ENCODE results near the gene ARPC5.
"Not testable (repeated sequence)": the region's sequence is repeated elsewhere in the genome, so short reads cannot be mapped to it uniquely, and the experiment has no call there.

Gene ARPC5

DNA sequence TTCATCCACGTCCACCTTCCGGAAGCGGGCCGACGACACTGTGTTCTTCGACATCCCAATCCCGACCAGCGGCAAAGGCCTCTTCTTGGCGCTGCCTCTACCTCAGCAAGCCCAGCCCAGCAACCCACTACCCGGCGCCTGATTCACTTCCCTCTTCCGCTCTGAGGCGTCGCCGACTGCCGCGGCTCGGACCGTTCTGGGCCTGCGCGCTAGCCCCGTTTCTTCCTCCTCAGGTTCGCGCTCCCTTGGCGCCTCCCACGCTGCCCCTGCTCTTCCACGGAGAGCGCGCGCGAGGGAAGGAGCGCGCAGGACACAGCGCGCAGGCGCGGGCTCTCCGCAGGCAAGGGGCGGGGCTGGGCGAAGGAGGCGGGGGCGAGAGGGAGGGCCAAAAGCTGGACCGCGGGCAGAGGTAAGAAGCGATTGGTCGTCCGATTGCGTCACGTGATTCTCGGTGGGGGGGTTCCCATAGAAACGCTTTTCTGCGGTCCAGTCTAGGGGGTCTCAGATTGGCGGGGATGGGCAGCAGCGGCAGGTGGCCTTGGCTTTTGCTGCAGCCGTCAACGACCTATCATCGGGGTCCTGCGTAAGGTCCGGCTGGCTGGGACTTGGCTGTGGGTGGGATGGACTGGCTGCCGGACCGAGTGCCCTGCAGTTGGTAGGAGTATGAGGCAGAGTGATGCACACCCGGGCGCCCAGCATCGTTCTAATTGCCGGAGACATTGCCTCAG is at the start of gene ARPC5:
Gene ARPC5, minus strand, starts transcription at position 178 of the 728 bp plus-strand sequence. Its CDS starts 124 bp downstream, at position 54.
- DNase-seq (ENCODE audit: low spot score): peak; percentile 98

DNA sequence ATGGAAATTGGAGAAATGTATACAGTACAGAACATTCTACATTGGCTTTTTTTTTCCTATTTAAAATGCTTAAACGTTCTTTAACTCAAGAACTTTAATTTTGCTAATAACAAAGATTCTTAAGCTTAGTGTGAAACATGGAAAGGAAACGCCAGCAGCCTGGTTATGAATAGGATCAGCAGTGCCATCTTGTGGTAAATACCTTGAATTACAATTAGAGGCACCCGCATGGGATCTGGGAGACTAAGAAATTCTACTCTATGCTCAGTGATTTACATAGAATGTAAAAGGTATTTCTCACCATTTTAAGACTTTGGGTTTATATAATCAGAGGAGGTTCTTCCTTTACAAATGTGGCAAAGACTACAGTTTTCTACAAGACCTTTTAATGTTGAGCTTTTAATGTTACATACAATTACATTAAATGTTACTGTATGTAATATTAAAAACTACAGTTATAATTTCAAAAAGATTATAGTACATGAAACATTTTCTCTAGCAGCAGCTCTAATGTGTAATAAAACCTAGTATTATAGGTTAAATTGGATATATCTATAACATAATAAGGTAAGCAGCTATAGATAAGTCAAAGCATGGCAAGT is 49.6 kb upstream of the ARPC5 start:
- DNase-seq (ENCODE audit: low spot score): peak; percentile 53

DNA sequence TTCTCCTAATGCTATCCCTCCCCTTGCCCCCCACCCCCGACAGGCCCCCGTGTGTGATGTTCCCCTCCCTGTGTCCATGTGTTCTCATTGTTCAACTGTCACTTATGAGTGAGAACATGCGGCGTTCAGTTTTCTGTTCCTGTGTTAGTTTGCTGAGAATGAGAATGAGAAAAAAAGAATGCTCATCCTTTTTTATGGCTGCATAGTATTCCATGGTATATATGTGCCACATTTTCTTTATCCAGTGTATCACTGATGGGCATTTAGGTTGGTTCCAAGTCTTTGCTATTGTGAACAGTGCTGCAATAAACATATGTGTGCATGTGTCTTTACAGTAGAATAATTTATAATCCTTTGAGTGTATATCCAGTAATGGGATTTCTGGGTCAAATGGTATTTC is 43.8 kb upstream of the ARPC5 start:
- not testable (repeated sequence) for DNase-seq (ENCODE audit: low spot score)

DNA sequence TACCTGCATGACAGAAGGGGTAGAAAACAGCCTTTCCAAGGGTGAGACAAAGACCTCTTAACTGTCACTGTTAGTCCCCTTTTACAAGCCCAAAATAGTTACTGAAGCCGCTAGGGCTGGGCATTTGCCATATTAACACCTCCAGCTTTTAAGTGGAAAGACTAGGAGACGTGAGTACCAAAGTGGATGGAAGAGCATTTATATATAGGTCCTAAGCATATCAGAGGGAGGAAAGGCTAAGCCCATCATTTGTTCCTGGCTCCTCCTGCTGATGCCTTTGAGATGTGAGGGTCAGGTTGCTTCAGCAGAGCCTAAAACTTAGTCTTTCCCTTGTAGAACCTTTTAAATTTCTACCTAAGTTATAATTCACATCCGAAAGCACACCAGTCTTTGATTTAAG is 43.2 kb upstream of the ARPC5 start:
- DNase-seq (ENCODE audit: low spot score): no peak

DNA sequence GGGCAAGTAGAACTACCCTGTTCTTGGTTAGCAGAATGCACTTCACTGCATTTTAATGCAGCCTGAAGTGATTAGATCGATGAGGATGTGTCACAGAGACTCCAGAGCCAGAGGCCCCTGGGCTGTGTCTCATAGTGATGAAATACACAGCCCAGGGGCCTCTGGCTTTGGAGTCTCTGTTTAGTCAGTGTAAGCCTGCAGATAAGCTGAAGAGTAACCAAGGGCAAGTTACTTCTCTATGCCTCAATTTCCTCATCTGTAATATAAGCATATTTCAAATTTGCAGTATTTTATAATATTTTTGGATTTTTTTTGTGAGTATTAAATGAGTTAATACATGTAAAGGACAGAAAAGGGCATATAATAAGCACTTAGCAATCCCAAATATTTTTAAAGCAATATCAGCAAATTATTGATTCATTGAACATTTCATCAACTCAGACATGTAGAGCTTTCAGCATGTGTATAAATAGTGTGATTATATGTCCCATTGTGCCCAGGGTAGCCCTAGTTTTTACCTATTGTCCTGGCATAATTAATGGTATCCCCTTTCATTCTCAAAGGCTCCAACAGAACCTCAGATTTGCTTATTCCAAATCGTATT is 41.1 kb upstream of the ARPC5 start:
- no peak for DNase-seq (ENCODE audit: low spot score)

DNA sequence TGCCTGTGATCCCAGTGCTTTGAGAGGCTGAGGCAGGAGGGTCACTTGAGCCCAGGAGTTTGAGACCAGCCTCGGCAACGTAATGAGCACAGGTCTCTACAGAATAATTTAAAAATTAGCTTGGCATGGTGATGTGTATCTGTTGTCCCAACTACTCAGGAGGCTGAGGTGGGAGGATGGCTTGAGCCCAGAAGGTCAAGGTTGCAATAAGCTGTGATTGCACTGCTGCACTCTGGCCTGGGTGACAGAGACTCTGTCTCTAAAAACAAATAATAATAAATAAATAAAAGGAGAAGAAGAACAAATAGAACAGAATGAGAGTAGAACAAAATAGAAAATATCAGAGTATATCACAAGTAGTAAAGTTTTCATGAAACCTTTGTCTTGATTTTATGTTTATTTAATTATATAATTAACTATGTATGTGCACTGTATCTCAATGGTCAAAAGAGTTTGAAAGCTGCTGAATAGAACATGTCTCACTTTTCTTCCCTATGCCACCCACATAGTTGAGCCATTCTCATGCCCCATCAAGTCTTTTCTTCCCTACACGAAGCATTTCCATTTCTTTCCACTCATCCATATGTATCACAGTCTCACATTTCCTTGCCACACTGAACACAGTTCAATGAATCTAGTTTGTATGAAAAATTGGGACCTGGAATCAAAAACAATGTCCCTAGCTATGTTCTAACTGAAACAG is 40.5 kb upstream of the ARPC5 start:
- DNase-seq (ENCODE audit: low spot score): no peak

DNA sequence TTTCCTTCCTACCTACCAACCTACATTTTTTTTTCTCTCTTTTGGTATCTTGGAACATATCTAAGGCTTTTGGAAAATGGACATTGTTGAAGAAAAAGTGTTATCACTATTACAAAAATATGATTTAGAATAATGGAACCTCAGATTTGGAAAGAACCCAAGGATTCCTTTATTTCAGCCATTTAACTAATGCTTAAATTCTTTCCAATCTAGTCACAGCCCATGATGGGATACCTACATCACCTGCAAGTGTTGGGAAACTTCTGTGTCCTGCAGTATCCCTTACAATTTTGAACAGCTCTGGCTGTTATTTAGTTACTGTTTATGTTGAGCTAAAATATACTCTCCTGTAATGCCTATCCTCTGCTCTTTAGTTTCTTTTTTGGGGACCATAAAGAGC is 39.8 kb upstream of the ARPC5 start:
- no peak for DNase-seq (ENCODE audit: low spot score)

DNA sequence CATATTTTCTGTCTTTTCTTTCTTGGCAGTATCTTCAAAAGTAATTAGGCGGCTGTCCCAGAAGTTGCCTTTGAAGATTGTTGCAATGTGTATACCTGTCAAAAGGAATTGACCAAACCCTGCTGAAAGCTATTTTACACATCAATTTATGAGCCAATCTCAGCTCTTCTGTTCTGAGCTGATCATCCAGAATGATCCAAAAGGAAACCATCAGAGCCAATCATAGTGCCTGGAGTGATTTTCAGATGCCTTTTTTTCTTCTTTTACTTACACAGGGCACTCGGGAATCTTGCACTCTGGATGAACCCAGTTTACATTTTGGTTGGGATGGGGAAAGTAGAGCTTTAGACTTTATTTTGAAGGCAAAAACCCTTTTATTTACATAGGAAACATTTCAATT is 39.3 kb upstream of the ARPC5 start:
- DNase-seq (ENCODE audit: low spot score): no peak

DNA sequence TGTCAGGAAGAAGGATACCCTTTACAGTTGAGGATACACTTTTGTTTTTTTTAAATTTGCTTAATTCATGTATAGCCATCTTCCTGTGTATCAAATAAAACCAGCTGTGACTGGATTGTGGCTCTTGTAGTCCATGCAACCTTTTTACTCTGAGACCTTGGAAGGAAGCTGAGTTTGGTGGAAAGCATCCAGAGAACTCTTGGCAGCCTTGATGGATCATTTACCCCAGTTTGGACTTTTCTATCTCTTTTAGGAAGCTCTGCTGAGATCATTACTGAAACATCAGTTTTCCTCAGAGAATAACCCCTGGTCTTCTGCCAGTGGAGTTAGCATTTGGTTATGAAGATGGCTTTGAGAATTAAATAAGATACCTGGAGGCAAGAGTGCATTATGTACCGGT is 38.8 kb upstream of the ARPC5 start:
- no peak for DNase-seq (ENCODE audit: low spot score)

DNA sequence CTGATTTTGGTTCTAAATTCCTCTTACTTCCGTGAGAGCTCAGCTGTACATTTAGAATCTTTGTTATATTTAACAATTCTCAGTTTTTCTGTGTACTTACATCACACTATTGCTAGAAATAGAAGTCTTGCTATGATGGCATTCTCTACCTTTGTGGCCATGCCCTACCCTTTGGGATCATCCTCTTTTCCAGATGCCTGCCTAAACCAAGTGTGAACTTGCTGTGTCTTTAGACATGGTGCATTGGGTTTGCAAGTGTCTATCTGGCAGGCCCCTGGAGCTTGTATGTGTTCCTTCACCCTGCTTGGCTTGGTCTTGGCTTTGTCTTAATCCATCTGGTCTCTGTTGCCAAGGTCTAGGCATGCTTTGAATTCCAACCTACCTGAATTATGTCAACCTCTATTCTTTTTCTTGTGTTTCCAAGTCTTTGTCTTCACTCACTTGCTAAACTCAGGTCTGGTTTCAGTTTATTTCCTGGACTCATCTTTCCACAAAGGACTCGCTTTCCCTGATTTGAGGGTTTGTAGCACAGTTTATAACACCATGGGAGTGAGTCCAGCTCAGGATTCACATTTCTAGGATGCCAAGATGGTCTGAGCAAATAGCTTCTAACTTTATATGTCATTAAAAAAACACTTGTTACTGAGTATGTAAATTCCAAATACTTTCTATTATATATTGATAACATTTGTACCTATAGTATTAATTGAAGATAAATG is 38.2 kb upstream of the ARPC5 start:
- DNase-seq (ENCODE audit: low spot score): no peak

DNA sequence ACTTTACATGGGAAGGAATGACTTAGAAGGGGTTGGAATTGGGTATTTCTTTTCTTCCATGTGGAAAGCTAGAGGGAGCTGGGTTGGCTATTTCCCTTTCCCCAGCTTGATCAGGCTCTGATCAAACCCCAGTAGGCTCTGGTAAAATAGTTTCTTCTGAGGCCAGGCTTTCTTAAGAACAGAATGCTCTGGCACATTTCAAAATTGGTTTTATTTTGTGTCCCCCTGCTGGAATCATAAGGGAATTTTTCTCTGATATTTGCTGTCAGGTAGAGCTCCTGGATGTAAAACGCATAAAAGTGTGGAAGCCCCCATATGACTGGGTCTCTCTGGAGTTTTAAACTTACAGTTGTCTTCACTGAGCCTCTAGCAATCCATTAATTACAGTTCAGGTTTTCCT is 34.6 kb upstream of the ARPC5 start:
- DNase-seq (ENCODE audit: low spot score): no peak

DNA sequence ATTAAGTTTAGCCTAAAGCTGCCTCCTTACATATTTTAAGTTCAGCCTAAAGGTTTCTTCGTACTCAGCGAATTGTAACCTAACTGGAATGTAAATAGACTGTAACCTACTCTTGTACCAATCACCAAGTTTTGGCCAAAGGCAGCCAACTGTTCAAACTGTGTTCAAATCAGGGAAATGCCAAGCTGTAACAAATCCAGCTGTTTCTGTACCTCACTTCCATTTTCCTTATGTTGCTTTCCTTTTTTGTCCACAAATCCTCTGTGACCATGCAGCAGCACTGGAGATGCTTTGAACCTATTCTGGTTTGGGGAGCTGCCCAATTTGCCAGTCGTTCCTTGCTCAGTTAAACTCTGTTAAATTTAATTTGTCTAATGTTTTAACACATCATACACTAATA is 20.8 kb upstream of the ARPC5 start:
- DNase-seq (ENCODE audit: low spot score): no peak

DNA sequence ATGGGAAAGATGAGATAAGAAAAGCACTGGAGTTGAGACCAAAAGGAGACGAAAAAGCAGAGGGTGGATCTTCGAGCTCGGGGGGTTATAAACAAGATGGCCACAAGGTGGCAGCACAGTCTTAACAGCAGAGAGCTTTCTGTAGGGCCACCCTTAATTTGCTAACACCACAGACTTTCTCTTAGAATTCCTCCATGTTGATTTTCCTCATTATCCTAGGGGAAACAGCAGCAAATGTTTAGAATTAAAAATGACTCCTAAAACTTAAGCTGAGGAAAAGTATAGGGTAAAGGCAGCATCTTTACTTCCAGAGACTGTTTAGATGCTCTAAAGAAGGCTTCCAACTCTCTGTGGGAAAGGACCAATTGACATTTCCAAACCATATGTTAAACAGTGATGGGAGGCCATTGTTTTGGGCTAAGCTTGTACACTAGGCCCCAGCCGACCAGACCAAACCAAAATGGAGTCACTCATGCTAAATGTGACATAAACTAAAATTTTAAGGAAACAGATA is 20.0 kb upstream of the ARPC5 start:
- peak; percentile 89 for DNase-seq (ENCODE audit: low spot score)

DNA sequence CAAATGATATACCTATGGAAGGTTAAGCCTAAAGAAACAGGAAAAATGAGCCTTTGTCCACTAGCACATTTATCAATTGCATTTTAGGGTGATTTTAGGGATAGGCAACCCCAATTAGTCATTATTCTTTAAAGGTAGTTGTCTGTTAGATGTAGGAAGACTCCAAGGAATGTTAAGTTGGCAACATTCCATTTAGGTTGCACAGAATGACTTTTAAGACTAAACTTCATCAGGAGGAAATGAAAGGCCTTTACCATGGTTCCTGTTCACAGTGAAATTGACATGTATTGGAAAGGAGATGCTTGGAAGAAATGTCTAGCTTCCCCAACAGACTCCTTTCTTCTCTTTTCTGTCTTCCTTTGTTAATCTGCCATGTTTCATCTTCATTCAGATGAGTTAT is 19.1 kb upstream of the ARPC5 start:
- DNase-seq (ENCODE audit: low spot score): no peak

DNA sequence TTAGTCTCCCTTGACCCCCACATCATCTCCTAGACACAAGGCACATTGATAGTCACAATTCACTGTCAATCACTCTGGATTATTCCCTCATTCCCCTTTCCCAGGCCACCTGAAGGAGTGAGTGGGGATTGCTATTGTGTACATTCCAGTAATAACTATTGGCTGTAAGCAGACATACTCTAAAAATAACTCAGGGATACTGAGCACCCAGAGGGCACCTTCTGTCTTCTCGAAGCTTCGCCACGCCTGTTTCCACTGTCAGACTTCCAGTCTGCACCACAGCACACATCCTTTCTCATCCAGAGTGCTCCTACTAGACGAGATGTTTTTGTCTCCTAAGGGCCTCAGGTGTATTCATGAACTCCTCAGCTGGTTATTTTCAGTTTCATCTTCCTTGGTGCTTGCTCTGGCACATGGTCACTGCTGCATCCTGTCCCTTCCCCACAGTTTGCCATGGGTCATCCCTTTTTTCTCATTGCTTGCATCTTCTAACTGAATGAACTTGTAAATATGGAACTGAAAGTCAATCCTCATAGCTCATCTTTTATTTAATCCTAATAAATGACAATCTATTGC is 18.4 kb upstream of the ARPC5 start:
- no peak for DNase-seq (ENCODE audit: low spot score)

DNA sequence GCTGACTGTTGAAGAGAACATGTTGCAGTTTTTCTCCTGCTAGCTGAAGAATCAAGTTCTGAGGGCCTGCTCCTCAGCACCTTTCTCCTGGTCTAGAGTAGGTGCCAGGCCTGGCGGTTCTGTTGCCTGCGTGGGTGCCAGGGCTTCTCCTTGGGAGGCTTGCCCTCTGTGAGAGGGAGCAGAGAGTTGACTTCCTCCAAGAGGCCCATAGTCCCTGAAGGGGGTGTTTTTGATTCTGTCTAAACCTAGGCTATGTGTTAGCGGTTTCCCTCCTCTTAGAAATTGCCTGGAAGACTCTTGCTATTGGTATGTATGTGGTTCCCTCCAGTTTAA is 17.8 kb upstream of the ARPC5 start:
- DNase-seq (ENCODE audit: low spot score): no peak

DNA sequence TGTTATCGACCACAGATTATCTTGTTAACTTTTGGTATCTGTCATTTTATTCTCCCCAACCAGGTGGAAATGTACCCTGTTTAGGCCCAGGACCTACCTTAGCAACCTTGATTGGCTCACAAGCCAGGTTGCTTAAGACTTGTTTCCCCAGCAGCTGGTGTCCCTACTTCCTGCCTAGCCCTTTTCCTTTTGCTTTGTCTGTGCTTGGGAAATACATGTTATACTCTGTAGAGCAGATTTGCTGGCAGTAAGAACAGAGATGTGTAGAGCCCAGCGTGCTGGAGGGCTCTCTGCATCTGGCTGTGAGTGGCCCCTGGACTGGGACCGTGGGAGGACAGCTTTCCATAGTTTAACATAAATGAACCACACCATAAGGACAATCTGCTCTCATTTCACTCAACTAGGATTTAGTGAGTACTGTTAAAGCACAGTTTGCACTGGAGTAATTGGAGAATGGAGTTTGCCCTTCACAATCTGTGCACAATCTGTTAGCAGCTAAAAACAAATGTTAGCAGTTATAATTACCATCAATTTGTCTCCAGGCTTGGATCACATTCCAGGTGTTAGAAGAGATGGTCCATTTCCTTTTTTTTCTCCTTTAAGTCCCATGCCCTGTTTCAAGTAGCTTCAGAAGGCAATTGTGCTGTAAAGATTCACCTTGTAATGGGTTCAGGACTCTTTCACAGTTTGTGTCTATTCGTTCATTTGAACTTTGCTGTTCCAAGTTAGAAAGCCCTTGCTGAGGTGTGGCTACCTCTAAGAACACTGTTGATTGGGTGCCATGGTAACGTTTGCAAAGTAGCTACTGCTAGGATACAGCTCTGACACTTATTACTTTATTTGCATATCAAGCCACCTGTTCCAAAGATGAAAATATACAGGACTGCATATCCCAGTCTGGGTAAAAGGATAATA is 17.2 kb upstream of the ARPC5 start, which contains the start of gene APOBEC4:
Gene APOBEC4, minus strand, starts transcription at position 770 of the 915 bp plus-strand sequence. CDS start 4,535 bp downstream, outside the sequence.
- no peak for DNase-seq (ENCODE audit: low spot score)

DNA sequence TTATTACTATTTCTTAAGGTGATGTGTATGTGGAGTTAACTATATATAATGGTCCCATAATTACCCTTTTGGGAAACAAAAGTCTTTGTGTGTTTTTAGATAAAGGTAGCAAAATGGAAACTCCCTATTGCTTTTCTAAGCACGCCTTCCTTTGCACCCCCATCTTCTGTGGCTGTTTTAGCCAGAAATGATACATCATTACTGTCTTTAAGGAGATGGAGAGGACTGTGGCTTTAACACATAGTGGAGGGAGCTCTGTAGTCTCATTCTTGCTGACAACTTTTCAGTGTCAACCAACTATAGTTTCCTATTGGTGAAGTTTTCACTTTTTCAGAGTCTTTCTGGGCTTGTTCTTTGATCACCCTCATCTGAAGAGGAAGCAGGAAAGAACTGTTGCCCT is 16.5 kb upstream of the ARPC5 start:
- DNase-seq (ENCODE audit: low spot score): no peak

DNA sequence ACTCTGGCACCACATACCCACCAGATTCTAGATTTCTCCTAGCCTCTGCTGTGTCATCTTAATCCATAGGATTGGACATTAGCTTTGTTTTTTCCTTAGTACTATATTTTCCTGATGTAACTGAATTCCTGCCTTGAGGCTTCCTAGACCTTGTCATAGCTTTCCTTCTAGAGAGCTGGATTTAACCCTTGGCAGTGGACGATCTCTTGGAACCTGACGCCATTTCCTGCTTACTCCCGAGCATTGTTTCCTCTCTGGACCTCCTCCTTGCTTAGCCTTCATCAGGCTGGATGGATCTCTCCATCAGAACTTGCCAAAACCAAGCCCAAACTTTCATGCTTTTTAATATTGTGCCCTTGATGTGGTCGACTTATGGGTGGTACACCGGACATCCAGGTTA is 16.0 kb upstream of the ARPC5 start:
- DNase-seq (ENCODE audit: low spot score): no peak

DNA sequence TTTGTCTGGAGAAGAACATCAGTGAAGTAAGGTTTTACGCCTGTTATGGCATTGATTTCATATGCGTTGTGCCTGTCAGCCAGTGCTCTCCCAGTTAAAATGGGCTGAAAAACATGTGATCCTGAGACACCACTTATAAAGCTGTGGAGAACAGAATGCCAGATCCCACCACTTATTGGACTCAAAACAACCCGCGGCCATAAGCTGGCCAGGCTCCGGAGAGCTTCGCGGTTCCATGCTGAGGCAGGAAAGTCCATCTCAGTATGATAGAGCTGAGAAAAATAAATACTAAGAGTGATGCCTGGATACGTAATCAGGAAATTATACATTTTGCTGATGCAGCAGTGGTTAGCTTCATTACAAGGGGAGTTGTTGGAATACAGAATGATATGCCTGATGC is 12.5 kb upstream of the ARPC5 start:
- DNase-seq (ENCODE audit: low spot score): no peak

DNA sequence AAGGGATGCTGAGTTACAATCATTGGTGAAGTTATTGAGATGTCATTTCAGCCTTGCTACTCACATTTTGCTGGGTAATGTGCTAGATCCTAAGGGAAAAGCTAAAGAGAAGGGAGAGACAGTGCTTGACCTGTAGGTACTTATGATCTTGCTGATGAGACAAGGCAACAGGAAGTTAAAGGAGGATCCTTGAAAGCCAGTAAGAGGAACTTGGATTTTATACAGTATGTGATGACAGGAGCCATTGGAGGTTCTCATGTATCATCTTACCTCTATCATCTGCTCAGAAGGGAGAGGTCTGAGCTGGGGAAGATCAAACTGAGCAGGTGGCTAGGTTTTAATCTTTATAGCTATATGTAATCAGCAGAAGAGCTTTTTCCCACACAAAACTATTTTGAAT is 11.2 kb upstream of the ARPC5 start:
- DNase-seq (ENCODE audit: low spot score): no peak
